Activated T-cell treated with anti-CD3 and anti-CD28 coated beads, Interleukin-2, amount 50 U/mL, for 24 hours (primary cell): ENCODE results near the gene LENG9.

ENCODE experiments used
- DNase-seq: peaks from one replicate; pipeline ENCODE4 v3.0.0-alpha.2; 2020
- H3K27ac Mint-ChIP-seq: 2 replicates; pipeline ENCODE4 v1.8.0; 2020; ENCODE audit warnings: mild to moderate bottlenecking, mixed read lengths
- H3K27me3 Mint-ChIP-seq: 2 replicates; pipeline ENCODE4 v1.8.0; 2020; ENCODE audit warnings: mixed read lengths
- H3K36me3 Mint-ChIP-seq: 2 replicates; pipeline ENCODE4 v1.8.0; 2020; ENCODE audit warnings: low read depth, mixed read lengths
- H3K4me1 Mint-ChIP-seq: 2 replicates; pipeline ENCODE4 v1.8.0; 2020; ENCODE audit warnings: low read depth, mixed read lengths
- H3K4me3 Mint-ChIP-seq: 2 replicates; pipeline ENCODE4 v1.8.0; 2020; ENCODE audit warnings: mild to moderate bottlenecking, moderate library complexity, mixed read lengths
- H3K9me3 Mint-ChIP-seq: 2 replicates; pipeline ENCODE4 v1.8.0; 2020; ENCODE audit warnings: mixed read lengths

Gene LENG9

DNA sequence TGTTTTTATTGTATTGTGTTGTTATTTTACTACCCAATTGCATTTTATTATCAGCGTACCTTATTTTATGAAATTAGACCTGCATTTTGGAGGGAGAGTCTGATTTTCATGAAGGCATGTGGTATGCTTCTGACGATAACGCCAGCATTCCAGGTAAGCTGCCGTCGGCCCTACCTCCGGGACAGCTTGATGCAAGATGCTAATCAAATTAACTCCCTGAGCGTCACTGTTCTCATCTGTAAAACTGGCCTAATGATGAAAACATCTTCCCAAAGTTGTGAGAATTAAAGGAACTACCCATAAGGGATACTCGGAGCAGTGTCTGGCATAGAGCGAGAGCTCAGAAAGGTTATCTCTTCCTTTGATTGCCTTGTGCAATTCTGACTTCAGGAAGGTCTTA, 26.2 kb upstream of the LENG9 start:
- no peaks in the 10 kb centered on the region for H3K36me3 Mint-ChIP-seq
- no peaks in the 10 kb centered on the region for H3K9me3 Mint-ChIP-seq
- H3K27me3 Mint-ChIP-seq, result peaks cover 25% of the 10 kb centered on the region
- peaks cover 3% of the 10 kb centered on the region for H3K4me1 Mint-ChIP-seq
- H3K4me3 Mint-ChIP-seq, result no peak overlapping the region
- DNase-seq, result no peak
- H3K27ac Mint-ChIP-seq, result no peak overlapping the region

DNA sequence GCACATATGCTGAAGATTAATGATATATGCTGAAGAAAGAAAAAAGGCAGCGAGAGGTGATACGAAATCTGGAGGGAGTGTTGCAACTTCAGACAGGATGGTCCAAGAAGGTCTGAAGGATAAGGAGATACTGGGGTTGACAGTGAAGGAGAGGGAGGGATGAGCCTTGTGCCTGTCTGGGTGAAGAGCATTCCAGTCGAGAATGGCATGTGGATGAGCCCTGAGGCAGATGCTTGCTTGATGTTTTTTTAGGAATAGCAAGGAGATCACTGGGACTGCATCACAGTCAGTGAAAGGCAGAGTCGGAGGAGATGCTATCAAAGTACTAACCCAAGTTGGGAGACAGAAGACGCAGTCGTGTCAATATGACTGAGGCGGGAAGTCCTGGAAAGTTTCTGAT, 25.8 kb upstream of the LENG9 start:
- Mint-ChIP-seq H3K27me3 (peaks cover 26% of the 10 kb centered on the region), H3K4me3 (no peak overlapping the region), H3K36me3 (no peaks in the 10 kb centered on the region), H3K9me3 (no peaks in the 10 kb centered on the region), H3K27ac (no peak overlapping the region), H3K4me1 (peaks cover 3% of the 10 kb centered on the region)
- DNase-seq, result no peak

DNA sequence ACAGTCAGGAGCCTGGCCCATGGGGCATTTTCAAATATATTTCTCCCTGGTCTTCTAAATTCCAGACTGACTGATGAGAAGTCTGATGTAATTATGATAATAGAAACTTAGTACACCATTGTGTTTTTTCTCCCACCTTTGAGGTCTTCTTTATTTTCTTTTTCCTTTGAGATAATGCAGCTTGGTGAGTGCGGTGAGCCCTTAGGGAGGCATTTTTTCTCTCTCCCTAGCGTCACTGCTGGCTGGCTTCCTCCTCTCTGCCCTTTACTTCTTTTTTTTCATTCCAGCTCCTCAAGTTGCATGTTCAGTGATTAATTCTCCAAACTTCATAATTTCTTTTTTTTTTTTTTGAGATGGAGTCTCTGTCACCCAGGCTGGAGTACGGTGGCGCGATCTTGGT, 22.3 kb upstream of the LENG9 start:
- Mint-ChIP-seq H3K4me1 (peaks cover 13% of the 10 kb centered on the region), H3K27ac (no peak overlapping the region), H3K27me3 (peaks cover 20% of the 10 kb centered on the region), H3K9me3 (no peaks in the 10 kb centered on the region), H3K4me3 (no peak overlapping the region), H3K36me3 (no peaks in the 10 kb centered on the region)
- DNase-seq, result no peak

DNA sequence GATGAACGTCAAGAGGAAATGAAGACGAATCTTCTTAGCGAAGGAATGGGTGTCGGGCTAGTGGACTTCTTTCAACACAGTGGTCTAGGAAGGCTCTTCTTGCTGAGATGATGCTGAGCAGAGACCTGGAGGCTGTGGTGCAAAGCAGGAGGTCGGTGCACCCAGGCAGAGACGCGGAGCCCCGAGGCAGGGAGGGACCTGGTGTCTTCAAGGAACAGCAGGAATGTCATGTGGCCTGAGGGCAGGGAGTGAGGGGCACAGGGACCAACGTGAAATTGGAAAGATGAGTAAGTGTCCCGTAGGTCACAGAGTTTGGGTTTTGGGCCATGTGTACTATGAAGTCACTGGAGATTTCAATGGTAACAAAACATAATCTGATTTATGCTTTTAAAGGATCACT, 20.9 kb upstream of the LENG9 start:
- H3K4me1 Mint-ChIP-seq, result peaks cover 13% of the 10 kb centered on the region
- peaks cover 26% of the 10 kb centered on the region for H3K27me3 Mint-ChIP-seq
- no peaks in the 10 kb centered on the region for H3K9me3 Mint-ChIP-seq
- H3K4me3 Mint-ChIP-seq, result no peak overlapping the region
- DNase-seq, result no peak
- no peak overlapping the region for H3K27ac Mint-ChIP-seq
- no peaks in the 10 kb centered on the region for H3K36me3 Mint-ChIP-seq

DNA sequence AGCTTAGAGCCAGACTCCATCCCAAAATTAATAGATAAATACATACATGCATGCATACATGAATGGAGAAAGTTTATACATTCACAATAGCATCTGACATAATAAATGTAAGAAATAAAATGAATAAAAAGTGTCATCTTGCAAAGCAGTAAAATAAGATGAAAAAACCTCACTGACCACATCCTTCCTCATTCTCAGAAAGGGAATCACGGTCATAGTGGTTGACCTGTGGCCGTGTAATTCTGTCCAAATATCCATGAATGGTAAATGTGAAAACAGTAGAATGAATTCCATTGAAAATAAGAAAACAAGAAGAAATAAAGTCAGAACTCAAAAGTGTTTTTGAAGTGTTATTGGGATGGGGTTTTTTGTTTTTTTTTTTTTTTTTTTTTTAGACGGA, 19.3 kb upstream of the LENG9 start:
- no peak for DNase-seq
- H3K27ac Mint-ChIP-seq, result no peak overlapping the region
- no peak overlapping the region for H3K4me3 Mint-ChIP-seq
- H3K9me3 Mint-ChIP-seq, result no peaks in the 10 kb centered on the region
- peaks cover 34% of the 10 kb centered on the region for H3K27me3 Mint-ChIP-seq
- no peaks in the 10 kb centered on the region for H3K36me3 Mint-ChIP-seq
- peaks cover 13% of the 10 kb centered on the region for H3K4me1 Mint-ChIP-seq

DNA sequence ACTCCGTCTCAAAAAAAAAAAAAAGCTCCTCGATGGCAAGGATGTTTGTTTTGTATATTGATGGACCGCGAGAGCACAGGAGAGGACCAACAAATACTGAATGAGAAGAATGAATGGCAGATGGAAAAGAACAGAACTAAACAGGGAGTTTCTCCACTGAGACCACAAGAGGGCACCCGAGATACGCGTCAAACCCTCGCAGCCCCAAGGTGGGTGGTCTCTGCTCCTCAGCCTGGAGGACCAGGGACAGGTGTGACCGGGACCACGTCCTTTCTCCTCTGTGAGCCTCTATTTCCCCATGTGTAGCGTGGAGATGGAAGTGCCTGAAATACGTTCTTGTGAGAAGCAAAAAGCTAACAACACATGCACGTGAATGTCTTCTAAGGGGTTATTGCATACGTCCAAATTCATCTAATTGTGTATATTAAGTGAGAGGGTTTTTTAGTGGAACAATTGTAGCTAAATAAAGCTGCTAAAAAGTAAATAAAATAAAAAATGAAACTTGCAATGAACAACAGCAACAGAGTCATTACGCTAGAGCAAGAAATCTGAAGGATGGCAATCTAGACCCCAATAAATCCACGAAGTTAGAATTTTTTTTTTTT, 17.9 kb upstream of the LENG9 start:
- peak; percentile 60 for DNase-seq
- Mint-ChIP-seq H3K9me3 (no peaks in the 10 kb centered on the region), H3K4me1 (peaks cover 13% of the 10 kb centered on the region), H3K4me3 (no peak overlapping the region), H3K36me3 (no peaks in the 10 kb centered on the region), H3K27me3 (peaks cover 41% of the 10 kb centered on the region), H3K27ac (no peak overlapping the region)

DNA sequence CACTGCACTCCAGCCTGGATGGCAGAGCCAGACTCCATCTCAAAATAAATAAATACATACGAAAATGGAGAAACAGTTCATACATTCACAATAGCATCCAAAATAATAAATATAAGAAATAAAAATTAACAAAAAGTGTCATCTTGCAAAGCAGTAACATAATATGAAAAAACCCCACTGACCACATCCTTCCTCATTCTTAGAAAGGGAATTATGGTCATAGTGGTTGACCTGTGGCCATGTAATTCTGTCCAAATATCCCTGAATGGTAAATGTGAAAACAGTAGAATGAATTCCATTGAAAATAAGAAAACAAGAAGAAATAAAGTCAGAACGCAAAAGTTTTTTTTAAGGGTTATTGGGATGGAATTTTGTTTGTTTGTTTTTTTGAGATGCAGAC, 16.5 kb upstream of the LENG9 start:
- no peak for DNase-seq
- H3K4me1 Mint-ChIP-seq, result peaks cover 9% of the 10 kb centered on the region
- H3K27me3 Mint-ChIP-seq, result peaks cover 38% of the 10 kb centered on the region
- H3K27ac Mint-ChIP-seq, result no peak overlapping the region
- no peaks in the 10 kb centered on the region for H3K9me3 Mint-ChIP-seq
- no peak overlapping the region for H3K4me3 Mint-ChIP-seq
- H3K36me3 Mint-ChIP-seq, result no peaks in the 10 kb centered on the region

DNA sequence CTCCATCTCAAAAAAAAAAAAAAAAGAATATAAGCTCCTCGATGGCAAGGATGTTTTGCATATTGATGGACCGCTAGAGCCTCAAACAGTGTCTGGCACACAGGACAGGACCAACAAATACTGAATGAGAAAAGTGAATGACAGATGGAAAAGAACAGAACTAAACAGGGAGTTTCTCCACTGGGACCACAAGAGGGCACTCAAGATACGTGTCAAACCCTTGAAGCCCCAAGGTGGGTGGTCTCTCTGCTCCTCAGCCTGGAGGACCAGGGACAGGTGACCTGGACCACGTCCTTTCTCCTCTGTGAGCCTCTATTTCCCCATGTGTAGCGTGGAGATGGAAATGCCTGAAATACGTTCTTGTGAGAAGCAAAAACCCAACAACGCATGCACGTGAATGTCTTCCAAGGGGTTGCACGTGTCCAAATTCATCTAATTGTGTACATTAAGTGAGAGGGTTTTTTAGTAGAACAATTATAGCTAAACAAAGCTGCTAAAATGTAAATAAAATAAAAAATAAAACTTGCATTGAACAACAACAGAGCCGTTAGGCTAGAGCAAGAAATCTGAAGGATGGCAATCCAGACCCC, 15.2 kb upstream of the LENG9 start:
- Mint-ChIP-seq H3K27me3 (peaks cover 40% of the 10 kb centered on the region), H3K4me1 (peaks cover 9% of the 10 kb centered on the region), H3K36me3 (no peaks in the 10 kb centered on the region), H3K27ac (no peak overlapping the region), H3K4me3 (no peak overlapping the region), H3K9me3 (no peaks in the 10 kb centered on the region)
- no peak for DNase-seq

DNA sequence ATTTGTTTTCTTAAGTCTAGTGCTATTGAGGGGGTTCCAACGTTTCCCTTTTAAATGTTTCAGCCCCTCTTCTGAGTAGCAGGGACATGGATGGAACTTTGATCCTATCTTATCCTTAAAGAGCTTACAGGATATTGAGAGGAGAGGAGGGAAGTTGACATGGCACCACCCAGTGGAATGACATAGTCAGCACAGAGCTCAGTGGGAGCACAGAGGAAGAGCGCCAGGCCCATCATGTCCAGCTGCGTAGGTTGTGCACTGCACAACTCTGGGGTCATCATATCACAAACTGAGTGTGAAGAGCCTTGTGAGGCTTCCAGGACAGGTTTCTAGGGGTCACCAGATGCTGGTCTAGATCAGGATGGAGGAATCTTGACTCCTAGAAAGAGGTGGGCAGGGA, 14.1 kb upstream of the LENG9 start:
- H3K27ac Mint-ChIP-seq, result no peak overlapping the region
- H3K4me1 Mint-ChIP-seq, result peaks cover 12% of the 10 kb centered on the region
- no peaks in the 10 kb centered on the region for H3K36me3 Mint-ChIP-seq
- no peak for DNase-seq
- H3K4me3 Mint-ChIP-seq, result no peak overlapping the region
- H3K27me3 Mint-ChIP-seq, result peaks cover 44% of the 10 kb centered on the region
- H3K9me3 Mint-ChIP-seq, result no peaks in the 10 kb centered on the region

DNA sequence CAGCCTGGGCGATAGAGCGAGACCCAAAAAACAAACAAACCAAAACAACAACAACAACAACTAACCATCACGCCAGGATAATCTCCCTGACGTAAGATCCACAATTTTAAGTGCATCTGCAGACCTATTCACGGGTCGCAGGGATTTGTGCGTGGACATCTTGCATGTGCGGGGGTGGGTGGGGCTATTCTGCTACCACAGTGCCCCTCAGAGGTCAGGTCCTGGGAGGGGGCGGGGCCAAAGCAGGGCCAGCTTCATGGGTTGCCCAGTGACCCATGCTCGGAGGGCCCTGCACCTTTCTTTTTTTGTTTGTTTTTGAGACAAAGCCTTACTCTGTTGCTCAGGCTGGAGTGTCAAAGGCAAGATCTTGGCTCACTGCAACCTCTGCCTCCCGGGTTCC, 12.1 kb upstream of the LENG9 start:
- Mint-ChIP-seq H3K4me3 (no peak overlapping the region), H3K27ac (no peak overlapping the region), H3K4me1 (peaks cover 9% of the 10 kb centered on the region), H3K36me3 (no peaks in the 10 kb centered on the region), H3K9me3 (no peaks in the 10 kb centered on the region), H3K27me3 (peaks cover 41% of the 10 kb centered on the region)
- no peak for DNase-seq

DNA sequence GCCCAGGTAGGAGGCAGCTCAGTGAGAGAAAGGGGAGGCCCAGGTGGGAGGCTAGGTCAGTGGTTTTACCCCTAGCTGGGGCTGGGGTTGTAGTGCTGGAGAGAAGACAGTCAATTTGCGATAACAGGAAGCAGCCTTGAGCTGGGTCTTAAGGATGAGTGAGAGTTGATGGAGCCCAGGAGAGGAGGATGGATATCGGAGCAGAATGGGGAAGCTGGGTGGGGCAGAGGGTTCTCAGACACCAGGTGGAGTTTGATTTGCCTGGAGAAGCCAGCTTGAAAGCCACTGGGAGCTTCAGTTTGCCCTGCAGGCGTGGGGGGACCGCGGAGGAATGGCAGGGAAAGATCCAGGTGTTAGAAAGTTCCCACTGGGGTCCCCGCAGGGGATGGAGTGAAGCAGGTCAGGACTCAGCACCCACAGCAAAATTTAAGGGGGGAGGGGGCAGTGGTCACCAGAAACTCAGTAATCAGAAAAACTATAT, 10.4 kb upstream of the LENG9 start:
- H3K27me3 Mint-ChIP-seq, result peaks cover 54% of the 10 kb centered on the region
- no peaks in the 10 kb centered on the region for H3K36me3 Mint-ChIP-seq
- no peak for DNase-seq
- H3K4me1 Mint-ChIP-seq, result peaks cover 12% of the 10 kb centered on the region
- no peaks in the 10 kb centered on the region for H3K9me3 Mint-ChIP-seq
- no peak overlapping the region for H3K4me3 Mint-ChIP-seq
- H3K27ac Mint-ChIP-seq, result no peak overlapping the region

DNA sequence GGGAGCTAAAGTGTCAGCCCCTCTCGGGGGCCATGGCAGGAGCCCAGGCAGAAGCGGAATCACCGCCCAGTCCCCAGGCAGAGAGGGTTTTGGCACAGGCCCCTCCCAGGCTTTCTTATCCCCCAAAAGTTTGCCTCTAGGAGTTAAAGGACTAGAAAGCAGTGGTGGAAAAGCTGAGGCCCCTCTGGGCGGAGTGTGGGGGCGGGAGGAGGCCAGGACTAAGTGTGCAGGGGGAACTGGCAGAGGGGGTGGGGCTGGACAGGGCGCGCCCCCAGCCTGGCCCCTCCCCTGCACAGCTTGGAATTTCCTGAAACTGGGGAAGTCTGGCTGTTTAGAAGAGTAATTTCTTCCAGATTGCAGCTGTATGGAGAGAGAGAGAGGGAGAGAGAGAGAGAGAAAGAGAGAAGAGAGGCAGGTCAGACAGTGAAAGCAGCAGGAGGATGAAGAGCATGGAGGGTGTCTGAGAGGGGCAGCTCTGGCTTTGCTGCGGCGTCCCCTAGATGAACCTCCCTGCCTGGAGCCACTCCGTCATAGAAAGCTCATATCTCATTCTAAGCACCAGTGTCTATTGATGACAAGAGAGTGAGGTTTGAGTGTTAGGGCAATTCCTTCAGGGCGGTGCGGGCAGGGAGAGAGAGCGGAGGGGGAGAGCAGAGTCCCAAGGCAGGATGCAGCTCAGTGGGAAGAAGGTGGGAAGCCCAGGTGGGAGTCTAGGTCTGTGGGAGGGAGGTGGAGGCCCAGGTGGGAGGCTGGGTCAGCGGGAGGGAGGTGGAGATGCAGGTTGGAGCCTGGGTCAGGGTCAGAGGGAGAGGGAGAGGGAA, 9.7 kb upstream of the LENG9 start, which contains the start of gene CDC42EP5:
CDC42EP5 (minus strand) TSS at position 226 of the 821 bp plus-strand sequence. CDS start 7,749 bp downstream, outside the sequence.
- H3K27me3 Mint-ChIP-seq, result peaks cover 55% of the 10 kb centered on the region
- no peak within 1 kb of the TSS for H3K4me3 Mint-ChIP-seq
- H3K27ac Mint-ChIP-seq, result no peak within 1 kb of the TSS

DNA sequence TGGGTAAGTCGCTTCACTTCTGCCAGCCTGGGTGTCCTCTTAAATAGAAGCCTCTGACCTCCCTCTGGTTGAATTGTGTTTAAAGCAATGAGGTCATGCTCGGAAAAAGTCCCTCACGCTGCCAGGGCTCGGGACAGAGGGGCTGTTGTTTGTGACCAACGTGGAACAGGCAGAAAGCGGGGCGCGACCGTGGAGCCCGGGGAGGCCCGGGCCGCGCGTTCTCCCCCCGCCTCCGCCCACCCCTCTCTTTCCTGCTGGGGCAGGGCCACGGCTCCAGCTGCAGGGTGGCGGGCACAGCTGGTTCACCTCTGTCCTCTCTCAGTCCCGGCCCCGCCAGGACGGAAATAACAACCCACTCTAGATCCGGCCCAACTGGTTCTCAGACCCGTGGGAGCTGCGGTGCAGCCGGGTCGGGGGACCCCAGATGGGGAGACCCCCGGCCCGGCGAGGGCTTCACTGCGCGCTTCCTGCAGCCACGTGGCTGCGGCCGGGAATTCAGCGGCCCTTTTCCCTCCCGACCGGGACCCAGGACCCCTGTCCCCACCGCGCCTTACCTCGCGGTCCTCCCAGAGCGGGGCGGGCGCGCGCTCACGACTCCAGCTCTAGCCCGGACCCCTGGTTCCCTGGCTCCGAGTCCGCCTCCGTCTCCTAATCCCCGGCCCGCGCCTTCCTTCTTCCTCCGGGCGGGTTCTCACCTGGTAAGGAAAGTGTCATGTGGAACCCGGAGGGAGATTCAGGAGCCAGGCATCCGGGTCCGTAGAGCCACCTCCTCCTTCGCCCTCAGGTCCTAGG, 7.6 kb upstream of the LENG9 start:
- no peaks in the 10 kb centered on the region for H3K9me3 Mint-ChIP-seq
- no peak overlapping the region for H3K4me3 Mint-ChIP-seq
- no peak overlapping the region for H3K27ac Mint-ChIP-seq
- no peak for DNase-seq
- H3K4me1 Mint-ChIP-seq, result peaks cover 12% of the 10 kb centered on the region
- no peaks in the 10 kb centered on the region for H3K36me3 Mint-ChIP-seq
- peaks cover 53% of the 10 kb centered on the region for H3K27me3 Mint-ChIP-seq

More for the DNA sequence above, 9.7 kb upstream of the LENG9 start, which contains the start of gene CDC42EP5:
- DNase-seq, result no peak
- H3K9me3 Mint-ChIP-seq, result no peaks in the 10 kb centered on the region
- H3K4me1 Mint-ChIP-seq, result peaks cover 12% of the 10 kb centered on the region
- no peaks in the 10 kb centered on the region for H3K36me3 Mint-ChIP-seq

DNA sequence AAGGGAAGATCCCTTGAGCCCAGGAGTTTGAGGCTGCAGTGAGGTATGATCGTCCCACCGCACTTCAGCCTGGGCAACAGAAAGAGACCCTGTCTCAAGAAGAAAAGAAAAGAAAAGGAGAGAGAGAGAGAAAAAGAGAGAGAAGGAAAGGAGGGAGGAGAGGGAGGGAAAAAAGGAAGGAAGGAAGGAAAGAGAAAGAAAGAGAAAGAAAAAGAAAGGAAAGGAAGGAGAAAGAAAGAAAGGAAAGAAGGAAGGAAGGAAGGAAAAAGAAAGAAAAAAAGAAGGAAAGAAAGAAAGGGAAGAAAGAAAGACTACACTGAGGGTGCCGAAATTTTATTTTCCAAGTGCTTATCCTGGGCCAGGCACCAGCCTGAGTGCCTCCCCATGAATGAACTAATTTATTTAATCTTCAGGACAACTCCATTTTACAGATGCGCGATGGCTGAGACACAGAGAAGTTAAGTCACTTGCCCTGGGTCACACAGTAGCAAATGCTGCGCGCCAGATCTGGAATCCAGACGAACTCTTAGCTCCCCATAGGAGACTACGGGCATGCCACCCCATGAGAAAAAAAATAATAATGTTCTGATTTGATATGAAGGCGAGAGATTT, 6.8 kb upstream of the LENG9 start:
- no peaks in the 10 kb centered on the region for H3K9me3 Mint-ChIP-seq
- H3K36me3 Mint-ChIP-seq, result no peaks in the 10 kb centered on the region
- H3K27ac Mint-ChIP-seq, result no peak overlapping the region
- peaks cover 12% of the 10 kb centered on the region for H3K4me1 Mint-ChIP-seq
- no peak for DNase-seq
- H3K4me3 Mint-ChIP-seq, result no peak overlapping the region
- peaks cover 58% of the 10 kb centered on the region for H3K27me3 Mint-ChIP-seq
